ENCODE data around the gene CORO2B. TPM values are rescaled to one million over a fixed set of nuclear protein-coding genes. Genes with fewer than 3 reads are reported as not detected.

CORO2B gene
- total and polyA plus RNA-seq, 2 of the 4 experiments (the other 2 are of a cell fraction), result 9.3 to 39.3 TPM

DNA sequence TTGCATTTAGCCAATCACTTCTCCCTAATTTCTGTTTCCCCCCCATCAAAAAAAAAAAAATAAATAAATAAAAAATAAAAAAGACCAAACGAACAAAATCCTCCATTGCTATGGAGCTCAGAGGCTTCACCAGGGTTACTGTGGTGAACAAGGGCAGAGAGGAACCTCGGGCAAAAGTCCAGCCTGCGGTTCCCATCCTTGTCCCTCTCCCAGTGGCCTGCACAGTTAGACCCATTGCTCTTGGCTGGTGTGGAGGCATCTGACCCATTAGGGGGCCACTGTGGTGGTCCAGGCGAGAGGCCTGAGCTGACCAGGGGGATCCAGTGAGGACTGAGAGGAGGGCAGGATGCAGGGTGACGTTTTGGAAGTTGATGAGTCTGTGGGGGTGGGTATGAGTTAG lies 18.8 kb downstream of the CORO2B start:
- Histone ChIP-seq H4K5ac (ENCODE audit: low read depth, low read length) (no peak overlapping the region), H3K56ac (ENCODE audit: extremely low read depth, insufficient read depth, low read length) (no peak overlapping the region), H2AK5ac (ENCODE audit: low read depth, low read length) (no peak overlapping the region), H3K9me3 (ENCODE audit: control insufficient read depth, insufficient read depth, low read length) (no peaks in the 10 kb centered on the region), H2AFZ (replicated peaks; ENCODE audit: low read length, poor library complexity) (no peak overlapping the region), H3K4me3 (ENCODE audit: insufficient read depth, low read depth, low read length) (no peak overlapping the region), H4K20me1 (ENCODE audit: insufficient read depth, low read length) (peaks cover 10% of the 10 kb centered on the region; the same call in 1 of the 2 replicates), H3K18ac (ENCODE audit: low read depth, low read length) (no peak overlapping the region), H4K91ac (ENCODE audit: insufficient read depth, low read depth, low read length) (peak overlapping the region; percentile 6; the same call in 1 of the 2 replicates), H2BK15ac (ENCODE audit: low read depth, low read length) (no peak overlapping the region), H2BK20ac (ENCODE audit: low read depth, low read length) (no peak overlapping the region), H2AK9ac (replicated peaks; ENCODE audit: low read depth, low read length, poor library complexity) (no peak overlapping the region), H3K23ac (ENCODE audit: low read depth, low read length) (no peak overlapping the region), H3K79me1 (ENCODE audit: low read depth in 1 of 2, low read length in 2 of 2) (peaks cover 39 to 80% of the 10 kb centered on the region in 2 experiments), H3K4me1 (ENCODE audit: control insufficient read depth, insufficient read depth, low read length) (peaks cover 24% of the 10 kb centered on the region), H3K14ac (replicated peaks; ENCODE audit: low read depth, low read length) (no peak overlapping the region), H3K4ac (ENCODE audit: low read depth, low read length) (no peak overlapping the region), H3K27me3 (ENCODE audit: control insufficient read depth, insufficient read depth, low read length) (no peaks in the 10 kb centered on the region), H4K8ac (ENCODE audit: low read depth in 2 of 2, low read length in 2 of 2) (no peak overlapping the region), H3K9me1 (ENCODE audit: insufficient read depth, low read length) (peaks cover 28% of the 10 kb centered on the region), H3K36me3 (ENCODE audit: control insufficient read depth, insufficient read depth, low read length) (no peaks in the 10 kb centered on the region), H2BK5ac (ENCODE audit: low read depth, low read length, poor library complexity, severe bottlenecking) (no peak overlapping the region), H3K9ac (ENCODE audit: low read depth, low read length) (no peak overlapping the region), H3K4me2 (ENCODE audit: low read depth, low read length) (no peak overlapping the region), H3K27ac (ENCODE audit: insufficient read depth, low read length) (no peak overlapping the region), H2BK120ac (ENCODE audit: low read depth, low read length) (no peak overlapping the region)
- ChIA-PET POLR2A (ENCODE audit: unreplicated experiment) (no interaction called here), CTCF (no interaction called here)
- no TSS peak for BruUV-seq (replicated peaks)
- intact Hi-C loops (cut with micrococcal nuclease), result no loop called here
- in situ Hi-C loops (cut with MboI; ENCODE audit: low sequenced_read_pairs), result no loop called here
- DNase-seq (no peak), ATAC-seq (ENCODE audit: low read depth) (no peak)
- no CpG with 5 or more reads among the region's 5 CpGs for WGBS, 2 experiments (ENCODE audit: extremely low coverage in 2 of 2, insufficient read length in 1 of 2)
- dilution Hi-C loops (cut with HindIII; ENCODE audit: low sequenced_read_pairs, unreplicated experiment), result no loop called here
- TF ChIP-seq RFX5 (IDR thresholded peaks at IDR 0.05; ENCODE audit: low read depth, low read length) (no peak), FOS (IDR thresholded peaks at IDR 0.05; ENCODE audit: low read depth, low read length) (no peak), MXI1 (IDR thresholded peaks at IDR 0.05; ENCODE audit: borderline replicate concordance, low read depth, low read length) (no peak), SMC3 (IDR thresholded peaks at IDR 0.05; ENCODE audit: low read depth, low read length) (no peak), NFE2L2 (IDR thresholded peaks at IDR 0.05; ENCODE audit: low read depth, low read length) (no peak), POLR2A (IDR thresholded peaks at IDR 0.05; ENCODE audit: low read depth, low read length) (no peak), RAD21 (IDR thresholded peaks at IDR 0.05; ENCODE audit: low read length) (no peak), BHLHE40 (IDR thresholded peaks at IDR 0.05; ENCODE audit: low read depth, low read length) (no peak), ELK1 (IDR thresholded peaks at IDR 0.05; ENCODE audit: borderline replicate concordance, low read depth, low read length) (no peak), RCOR1 (IDR thresholded peaks at IDR 0.05; ENCODE audit: insufficient replicate concordance, low read length) (no peak), CEBPB (IDR thresholded peaks at IDR 0.05; ENCODE audit: low read depth, low read length) (no peak), CHD1 (IDR thresholded peaks at IDR 0.05; ENCODE audit: low read depth, low read length) (no peak), MAZ (IDR thresholded peaks at IDR 0.05; ENCODE audit: borderline replicate concordance, low read depth, low read length) (no peak), MAFK (IDR thresholded peaks at IDR 0.05; ENCODE audit: low read depth, low read length) (no peak), CTCF (conservative IDR thresholded peaks at IDR 0.05; ENCODE audit: low read depth, low read length) (no peak)
- TF ChIP-seq, protein P1, sequence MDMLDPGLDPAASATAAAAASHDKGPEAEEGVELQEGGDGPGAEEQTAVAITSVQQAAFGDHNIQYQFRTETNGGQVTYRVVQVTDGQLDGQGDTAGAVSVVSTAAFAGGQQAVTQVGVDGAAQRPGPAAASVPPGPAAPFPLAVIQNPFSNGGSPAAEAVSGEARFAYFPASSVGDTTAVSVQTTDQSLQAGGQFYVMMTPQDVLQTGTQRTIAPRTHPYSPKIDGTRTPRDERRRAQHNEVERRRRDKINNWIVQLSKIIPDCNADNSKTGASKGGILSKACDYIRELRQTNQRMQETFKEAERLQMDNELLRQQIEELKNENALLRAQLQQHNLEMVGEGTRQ (IDR thresholded peaks at IDR 0.05; ENCODE audit: low read depth, low read length), result no peak
